WTC11 (cell line): ENCODE data around the gene RECK. TPM values are rescaled to one million over a fixed set of nuclear protein-coding genes. Genes with fewer than 3 reads are reported as not detected.

ENCODE experiments used
- ATF1 ChIP-seq: sonication (generic); formaldehyde crosslinking; IDR thresholded peaks from 2 replicates; pipeline ENCODE4 v1.8.1; 2023; ENCODE audit warnings: mild to moderate bottlenecking, moderate library complexity, missing genetic modification reagents
- CREM ChIP-seq: sonication (generic); formaldehyde crosslinking; IDR thresholded peaks from 2 replicates; pipeline ENCODE4 v1.8.1; 2022; ENCODE audit warnings: mild to moderate bottlenecking, missing genetic modification reagents, moderate library complexity
- GABPB1 ChIP-seq: sonication (generic); formaldehyde crosslinking; IDR thresholded peaks from 2 replicates; pipeline ENCODE4 v1.8.1; 2023; ENCODE audit warnings: mild to moderate bottlenecking, missing genetic modification reagents
- GRHL2 ChIP-seq: fragments of 250-450 bp; sonication (Bioruptor Pico); IDR thresholded peaks from 2 replicates; pipeline ENCODE4 v1.8.0; 2022; ENCODE audit warnings: mild to moderate bottlenecking, moderate library complexity; ENCODE audit not compliant: insufficient replicate concordance, severe bottlenecking
- IRF1 ChIP-seq: sonication (generic); formaldehyde crosslinking; IDR thresholded peaks from 2 replicates; pipeline ENCODE4 v1.8.0; 2023; ENCODE audit warnings: missing genetic modification reagents
- JUN ChIP-seq: sonication (generic); formaldehyde crosslinking; IDR thresholded peaks from 2 replicates; pipeline ENCODE4 v1.8.0; 2023; ENCODE audit warnings: mild to moderate bottlenecking, missing genetic modification reagents
- MAX ChIP-seq: sonication (generic); formaldehyde crosslinking; IDR thresholded peaks from 2 replicates; pipeline ENCODE4 v1.8.0; 2022; ENCODE audit warnings: mild to moderate bottlenecking, missing genetic modification reagents
- NFATC4 ChIP-seq: fragments of 250-450 bp; sonication (Bioruptor Pico); IDR thresholded peaks from 2 replicates; pipeline ENCODE4 v1.9.0; 2021; ENCODE audit warnings: mild to moderate bottlenecking
- NR2C2 ChIP-seq: sonication (generic); formaldehyde crosslinking; IDR thresholded peaks from 2 replicates; pipeline ENCODE4 v1.8.0; 2022; ENCODE audit warnings: mild to moderate bottlenecking, missing genetic modification reagents
- RELA ChIP-seq: sonication (generic); formaldehyde crosslinking; IDR thresholded peaks from 2 replicates; pipeline ENCODE4 v1.8.1; 2022; ENCODE audit warnings: missing genetic modification reagents, mild to moderate bottlenecking, borderline replicate concordance
- SMAD3 ChIP-seq: sonication (generic); formaldehyde crosslinking; IDR thresholded peaks from 2 replicates; pipeline ENCODE4 v1.8.0; 2022; ENCODE audit warnings: missing genetic modification reagents, mild to moderate bottlenecking, borderline replicate concordance
- SMAD4 ChIP-seq: sonication (generic); formaldehyde crosslinking; IDR thresholded peaks from 2 replicates; pipeline ENCODE4 v1.8.0; 2022; ENCODE audit warnings: mild to moderate bottlenecking, missing genetic modification reagents
- SOX15 ChIP-seq: fragments of 250-450 bp; sonication (Bioruptor Pico); IDR thresholded peaks from 2 replicates; pipeline ENCODE4 v1.9.0; 2021; ENCODE audit warnings: mild to moderate bottlenecking
- STAT6 ChIP-seq: sonication (generic); formaldehyde crosslinking; conservative IDR thresholded peaks from 2 replicates; pipeline ENCODE4 v1.8.1; 2023; ENCODE audit warnings: mild to moderate bottlenecking, low read depth, missing genetic modification reagents, moderate library complexity
- TEAD4 ChIP-seq: sonication (generic); formaldehyde crosslinking; IDR thresholded peaks from 2 replicates; pipeline ENCODE4 v1.8.0; 2022; ENCODE audit warnings: mild to moderate bottlenecking, missing genetic modification reagents
- ZNF263 ChIP-seq: sonication (generic); formaldehyde crosslinking; IDR thresholded peaks from 2 replicates; pipeline ENCODE4 v1.8.1; 2022; ENCODE audit warnings: low read depth, mild to moderate bottlenecking, moderate library complexity, missing genetic modification reagents
- ZNF396 ChIP-seq: fragments of 250-450 bp; sonication (Bioruptor Pico); IDR thresholded peaks from 2 replicates; pipeline ENCODE4 v1.8.0; 2021; ENCODE audit warnings: mild to moderate bottlenecking, moderate library complexity, borderline replicate concordance
- ZNF423 ChIP-seq: fragments of 250-450 bp; sonication (Bioruptor Pico); IDR thresholded peaks from 2 replicates; pipeline ENCODE4 v2.1.2; 2022; ENCODE audit warnings: mild to moderate bottlenecking, moderate library complexity
- ZNF532 ChIP-seq: fragments of 250-450 bp; sonication (Bioruptor Pico); IDR thresholded peaks from 2 replicates; pipeline ENCODE4 v1.9.0; 2021; ENCODE audit warnings: mild to moderate bottlenecking, borderline replicate concordance
- ZNF671 ChIP-seq: fragments of 250-450 bp; sonication (Bioruptor Pico); IDR thresholded peaks from 2 replicates; pipeline ENCODE4 v1.8.0; 2021; ENCODE audit warnings: mild to moderate bottlenecking
- total RNA-seq: library from RNA; stranded (reverse); gene quantifications from 3 replicates; pipeline ENCODE4 v1.2.3, GENCODE V29; 2021
- TF ChIP-seq, protein P1 (sequence below): sonication (generic); formaldehyde crosslinking; IDR thresholded peaks from 2 replicates; pipeline ENCODE4 v1.8.0; 2022; ENCODE audit warnings: mild to moderate bottlenecking, missing genetic modification reagents
- TF ChIP-seq, protein P2 (sequence below): sonication (generic); formaldehyde crosslinking; IDR thresholded peaks from 2 replicates; pipeline ENCODE4 v1.8.1; 2022; ENCODE audit warnings: mild to moderate bottlenecking, moderate library complexity, missing genetic modification reagents
- TF ChIP-seq, protein P3 (sequence below): sonication (generic); formaldehyde crosslinking; IDR thresholded peaks from 2 replicates; pipeline ENCODE4 v1.8.1; 2023; ENCODE audit warnings: mild to moderate bottlenecking, moderate library complexity, missing genetic modification reagents

The RECK gene
- total RNA-seq, 1 experiment from 2014 or later = 11.2 TPM

DNA sequence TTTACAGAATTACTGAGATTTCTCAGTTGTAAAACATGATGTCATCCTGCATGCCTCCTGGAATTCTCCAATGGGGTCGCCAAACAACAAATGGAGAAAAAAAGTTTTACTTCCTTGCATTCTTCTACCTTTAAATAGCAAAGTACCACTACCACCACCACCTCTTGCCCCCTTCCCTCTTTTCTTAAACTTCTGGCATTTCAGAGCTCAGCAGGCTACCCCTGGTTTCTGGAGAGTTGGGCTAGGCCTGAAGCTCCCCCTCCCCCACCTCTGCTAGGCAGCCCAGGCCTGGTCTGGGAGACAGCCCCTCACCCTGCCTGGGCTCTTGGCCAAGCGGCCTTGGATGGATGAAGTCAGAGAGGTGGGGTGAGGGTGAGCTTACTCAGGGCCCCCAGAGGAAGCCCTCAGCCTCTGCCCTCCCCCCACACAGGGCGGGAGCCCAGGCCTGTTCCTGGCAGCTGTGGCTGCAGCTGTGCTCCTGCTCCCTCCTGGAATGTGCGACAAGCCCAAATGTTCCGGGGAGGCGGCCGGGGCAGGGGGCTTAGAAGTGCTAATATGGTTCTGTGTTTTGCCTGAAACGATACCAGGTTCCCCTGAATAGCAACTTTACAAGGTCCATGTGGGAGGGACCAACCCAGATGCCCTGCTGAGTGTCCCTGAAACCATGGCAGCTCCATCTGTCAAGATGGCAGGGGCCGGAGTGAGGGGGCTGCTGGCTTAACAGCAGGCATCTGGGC lies 126.5 kb downstream of the RECK start (continued):
- TF ChIP-seq, protein P1, sequence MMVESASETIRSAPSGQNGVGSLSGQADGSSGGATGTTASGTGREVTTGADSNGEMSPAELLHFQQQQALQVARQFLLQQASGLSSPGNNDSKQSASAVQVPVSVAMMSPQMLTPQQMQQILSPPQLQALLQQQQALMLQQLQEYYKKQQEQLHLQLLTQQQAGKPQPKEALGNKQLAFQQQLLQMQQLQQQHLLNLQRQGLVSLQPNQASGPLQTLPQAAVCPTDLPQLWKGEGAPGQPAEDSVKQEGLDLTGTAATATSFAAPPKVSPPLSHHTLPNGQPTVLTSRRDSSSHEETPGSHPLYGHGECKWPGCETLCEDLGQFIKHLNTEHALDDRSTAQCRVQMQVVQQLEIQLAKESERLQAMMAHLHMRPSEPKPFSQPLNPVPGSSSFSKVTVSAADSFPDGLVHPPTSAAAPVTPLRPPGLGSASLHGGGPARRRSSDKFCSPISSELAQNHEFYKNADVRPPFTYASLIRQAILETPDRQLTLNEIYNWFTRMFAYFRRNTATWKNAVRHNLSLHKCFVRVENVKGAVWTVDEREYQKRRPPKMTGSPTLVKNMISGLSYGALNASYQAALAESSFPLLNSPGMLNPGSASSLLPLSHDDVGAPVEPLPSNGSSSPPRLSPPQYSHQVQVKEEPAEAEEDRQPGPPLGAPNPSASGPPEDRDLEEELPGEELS (CRISPR knock-in tag) = no peak
- TF ChIP-seq IRF1 (CRISPR knock-in tag) (no peak), ZNF396 (CRISPR knock-in tag) (no peak), ZNF263 (CRISPR knock-in tag) (no peak), CREM (CRISPR knock-in tag) (0 out of 2 replicates have a peak, but pooled peaks have one; percentile 10), ZNF532 (CRISPR knock-in tag) (0 out of 2 replicates have a peak, but pooled peaks have one; percentile 59), SMAD3 (no peak), ZNF671 (no peak), TEAD4 (CRISPR knock-in tag) (peak; percentile 80; the same call in 1 of the 2 replicates), MAX (CRISPR knock-in tag) (peak; percentile 64; the same call in 1 of the 2 replicates), NR2C2 (CRISPR knock-in tag) (no peak), SMAD4 (CRISPR knock-in tag) (no peak), RELA (no peak), NFATC4 (CRISPR knock-in tag) (no peak), SOX15 (no peak), JUN (CRISPR knock-in tag) (no peak), STAT6 (CRISPR knock-in tag) (no peak), ZNF423 (CRISPR knock-in tag) (no peak), GABPB1 (CRISPR knock-in tag) (no peak), GRHL2 (CRISPR knock-in tag) (no peak), ATF1 (no peak)
- TF ChIP-seq, protein P2, sequence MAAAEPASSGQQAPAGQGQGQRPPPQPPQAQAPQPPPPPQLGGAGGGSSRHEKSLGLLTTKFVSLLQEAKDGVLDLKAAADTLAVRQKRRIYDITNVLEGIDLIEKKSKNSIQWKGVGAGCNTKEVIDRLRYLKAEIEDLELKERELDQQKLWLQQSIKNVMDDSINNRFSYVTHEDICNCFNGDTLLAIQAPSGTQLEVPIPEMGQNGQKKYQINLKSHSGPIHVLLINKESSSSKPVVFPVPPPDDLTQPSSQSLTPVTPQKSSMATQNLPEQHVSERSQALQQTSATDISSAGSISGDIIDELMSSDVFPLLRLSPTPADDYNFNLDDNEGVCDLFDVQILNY = no peak
- TF ChIP-seq, protein P3, sequence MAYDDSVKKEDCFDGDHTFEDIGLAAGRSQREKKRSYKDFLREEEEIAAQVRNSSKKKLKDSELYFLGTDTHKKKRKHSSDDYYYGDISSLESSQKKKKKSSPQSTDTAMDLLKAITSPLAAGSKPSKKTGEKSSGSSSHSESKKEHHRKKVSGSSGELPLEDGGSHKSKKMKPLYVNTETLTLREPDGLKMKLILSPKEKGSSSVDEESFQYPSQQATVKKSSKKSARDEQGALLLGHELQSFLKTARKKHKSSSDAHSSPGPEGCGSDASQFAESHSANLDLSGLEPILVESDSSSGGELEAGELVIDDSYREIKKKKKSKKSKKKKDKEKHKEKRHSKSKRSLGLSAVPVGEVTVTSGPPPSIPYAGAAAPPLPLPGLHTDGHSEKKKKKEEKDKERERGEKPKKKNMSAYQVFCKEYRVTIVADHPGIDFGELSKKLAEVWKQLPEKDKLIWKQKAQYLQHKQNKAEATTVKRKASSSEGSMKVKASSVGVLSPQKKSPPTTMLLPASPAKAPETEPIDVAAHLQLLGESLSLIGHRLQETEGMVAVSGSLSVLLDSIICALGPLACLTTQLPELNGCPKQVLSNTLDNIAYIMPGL (CRISPR knock-in tag) = no peak
